OCI-LY7 (cell line): Measurements from ENCODE around the gene LTBP2.

Experiments used
- EZH2phosphoT487 ChIP-seq: fragments of 200-600 bp; sonication (generic); IDR thresholded peaks from 2 replicates; pipeline ENCODE4 v1.6.1; 2018; ENCODE audit warnings: low read depth, borderline replicate concordance, mild to moderate bottlenecking, mixed run types, antibody characterized with exemption, low read length, moderate library complexity, mixed read lengths
- TF ChIP-seq, protein P1 (sequence below): fragments of 200-600 bp; sonication (generic); conservative IDR thresholded peaks from 2 replicates; pipeline ENCODE4 v1.5.1; 2014; ENCODE audit warnings: mild to moderate bottlenecking, antibody characterized with exemption, low read length, moderate library complexity, mixed read lengths

DNA sequence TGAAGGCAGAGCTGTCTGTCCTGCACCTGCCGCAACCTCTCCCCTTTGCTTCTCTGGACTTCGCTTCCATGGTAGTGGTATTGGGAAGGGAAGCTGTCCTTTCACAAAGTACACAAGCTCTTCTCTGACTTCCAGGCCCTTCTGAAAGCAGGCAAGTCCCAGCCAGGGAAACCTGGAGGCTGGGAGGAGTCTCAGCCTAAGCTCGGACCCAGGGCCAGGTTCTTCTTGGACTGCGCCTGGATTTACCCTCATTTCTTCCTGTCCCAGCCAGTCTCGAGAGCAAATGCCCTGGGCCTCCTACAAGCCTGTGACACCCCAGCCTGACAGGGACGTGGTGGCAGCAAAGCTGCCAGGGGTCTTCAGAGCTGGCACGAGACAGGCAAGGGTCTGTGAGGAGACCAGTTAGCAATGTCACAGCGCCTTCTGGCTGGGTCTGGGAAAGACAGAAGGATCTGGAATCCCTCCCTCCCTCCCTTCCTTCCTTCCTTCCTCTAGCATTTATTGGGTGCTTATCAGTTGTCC lies 96.1 kb downstream of the LTBP2 start:
- TF ChIP-seq, protein P1, sequence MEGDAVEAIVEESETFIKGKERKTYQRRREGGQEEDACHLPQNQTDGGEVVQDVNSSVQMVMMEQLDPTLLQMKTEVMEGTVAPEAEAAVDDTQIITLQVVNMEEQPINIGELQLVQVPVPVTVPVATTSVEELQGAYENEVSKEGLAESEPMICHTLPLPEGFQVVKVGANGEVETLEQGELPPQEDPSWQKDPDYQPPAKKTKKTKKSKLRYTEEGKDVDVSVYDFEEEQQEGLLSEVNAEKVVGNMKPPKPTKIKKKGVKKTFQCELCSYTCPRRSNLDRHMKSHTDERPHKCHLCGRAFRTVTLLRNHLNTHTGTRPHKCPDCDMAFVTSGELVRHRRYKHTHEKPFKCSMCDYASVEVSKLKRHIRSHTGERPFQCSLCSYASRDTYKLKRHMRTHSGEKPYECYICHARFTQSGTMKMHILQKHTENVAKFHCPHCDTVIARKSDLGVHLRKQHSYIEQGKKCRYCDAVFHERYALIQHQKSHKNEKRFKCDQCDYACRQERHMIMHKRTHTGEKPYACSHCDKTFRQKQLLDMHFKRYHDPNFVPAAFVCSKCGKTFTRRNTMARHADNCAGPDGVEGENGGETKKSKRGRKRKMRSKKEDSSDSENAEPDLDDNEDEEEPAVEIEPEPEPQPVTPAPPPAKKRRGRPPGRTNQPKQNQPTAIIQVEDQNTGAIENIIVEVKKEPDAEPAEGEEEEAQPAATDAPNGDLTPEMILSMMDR: no peak
- TF ChIP-seq EZH2phosphoT487: no peak
